WTC11 (cell line): Measurements from ENCODE around the gene EMX2. TPM values are rescaled to one million over a fixed set of nuclear protein-coding genes. Genes with fewer than 3 reads are reported as not detected.

Experiments
- ATAC-seq: fragments of 200-7000 bp; cut with Tn5 transposase; 2 replicates; pipeline ENCODE4 v1.10.0; 2021; ENCODE audit warnings: mild to moderate bottlenecking, moderate library complexity
- CTCF ChIA-PET: fragments of 300-600 bp; sonication (Branson Sonifier 250); formaldehyde crosslinking; loops from one replicate; lab custom pipeline; 2021; ENCODE audit warnings: antibody characterized with exemption; lab: Charles Lee
- POLR2A ChIA-PET: fragments of 350-600 bp; sonication (Branson Sonifier 250); formaldehyde crosslinking; loops from one replicate; lab custom pipeline; 2021; ENCODE audit warnings: antibody characterized with exemption; lab: Charles Lee
- DNase-seq: peaks from one replicate; pipeline ENCODE4 v3.0.0; 2021; ENCODE audit warnings: low spot score
- H3K27ac Mint-ChIP-seq: 2 replicates; pipeline ENCODE4 v1.8.0; 2021; ENCODE audit warnings: mixed read lengths
- H3K27me3 Mint-ChIP-seq: 2 replicates; pipeline ENCODE4 v1.8.0; 2021; ENCODE audit warnings: low read depth, mild to moderate bottlenecking, moderate library complexity, mixed read lengths
- H3K36me3 Mint-ChIP-seq: 2 replicates; pipeline ENCODE4 v1.8.0; 2021; ENCODE audit warnings: mixed read lengths
- H3K4me1 Mint-ChIP-seq: 2 replicates; pipeline ENCODE4 v1.8.0; 2022; ENCODE audit warnings: mixed read lengths
- H3K4me3 Mint-ChIP-seq: 2 replicates; pipeline ENCODE4 v1.8.0; 2021; ENCODE audit warnings: mild to moderate bottlenecking, moderate library complexity, mixed read lengths
- H3K9me3 Mint-ChIP-seq: 2 replicates; pipeline ENCODE4 v1.8.0; 2021; ENCODE audit warnings: mixed read lengths
- AFF4 ChIP-seq: sonication (generic); formaldehyde crosslinking; IDR thresholded peaks from 2 replicates; pipeline ENCODE4 v1.8.1; 2023; ENCODE audit warnings: mild to moderate bottlenecking, missing genetic modification reagents, borderline replicate concordance
- CBFB ChIP-seq: sonication (generic); formaldehyde crosslinking; IDR thresholded peaks from 2 replicates; pipeline ENCODE4 v1.8.1; 2022; ENCODE audit warnings: mild to moderate bottlenecking, low read depth, missing genetic modification reagents
- CDX4 ChIP-seq: fragments of 250-450 bp; sonication (Bioruptor Pico); IDR thresholded peaks from 2 replicates; pipeline ENCODE4 v1.9.0; 2021; ENCODE audit warnings: moderate library complexity, mild to moderate bottlenecking, inconsistent platforms, borderline replicate concordance
- ERG ChIP-seq: fragments of 250-450 bp; sonication (Bioruptor Pico); IDR thresholded peaks from 2 replicates; pipeline ENCODE4 v1.8.0; 2021; ENCODE audit warnings: mild to moderate bottlenecking
- ETV6 ChIP-seq: sonication (generic); formaldehyde crosslinking; IDR thresholded peaks from 2 replicates; pipeline ENCODE4 v1.8.1; 2022; ENCODE audit warnings: mild to moderate bottlenecking, missing genetic modification reagents
- IRF2 ChIP-seq: sonication (generic); formaldehyde crosslinking; IDR thresholded peaks from 2 replicates; pipeline ENCODE4 v1.8.0; 2022; ENCODE audit warnings: low read depth, missing genetic modification reagents, borderline replicate concordance
- MXD4 ChIP-seq: fragments of 250-450 bp; sonication (Bioruptor Pico); IDR thresholded peaks from 2 replicates; pipeline ENCODE4 v1.8.0; 2021; ENCODE audit warnings: mild to moderate bottlenecking, moderate library complexity, borderline replicate concordance
- NFYB ChIP-seq: sonication (generic); formaldehyde crosslinking; conservative IDR thresholded peaks from 2 replicates; pipeline ENCODE4 v1.8.0; 2022; ENCODE audit warnings: low read depth, missing genetic modification reagents
- OVOL2 ChIP-seq: fragments of 250-450 bp; sonication (Bioruptor Pico); IDR thresholded peaks from 2 replicates; pipeline ENCODE4 v1.9.0; 2021; ENCODE audit warnings: mild to moderate bottlenecking, borderline replicate concordance
- PRDM15 ChIP-seq: sonication (generic); formaldehyde crosslinking; IDR thresholded peaks from 2 replicates; pipeline ENCODE4 v1.8.0; 2022; ENCODE audit warnings: missing genetic modification reagents
- SOX15 ChIP-seq: fragments of 250-450 bp; sonication (Bioruptor Pico); IDR thresholded peaks from 2 replicates; pipeline ENCODE4 v1.9.0; 2021; ENCODE audit warnings: mild to moderate bottlenecking
- TCF7 ChIP-seq: sonication (generic); formaldehyde crosslinking; IDR thresholded peaks from 2 replicates; pipeline ENCODE4 v1.8.0; 2022; ENCODE audit warnings: mild to moderate bottlenecking, low read depth, missing genetic modification reagents, moderate library complexity
- ZNF317 ChIP-seq: sonication (generic); formaldehyde crosslinking; IDR thresholded peaks from 2 replicates; pipeline ENCODE4 v1.8.1; 2023; ENCODE audit warnings: low read depth, mild to moderate bottlenecking, moderate library complexity, missing genetic modification reagents, borderline replicate concordance
- ZNF416 ChIP-seq: fragments of 250-450 bp; sonication (Bioruptor Pico); IDR thresholded peaks from 2 replicates; pipeline ENCODE4 v1.9.0; 2021; ENCODE audit warnings: mild to moderate bottlenecking, inconsistent platforms
- total RNA-seq: library from RNA; stranded (reverse); gene quantifications from 3 replicates; pipeline ENCODE4 v1.2.3, GENCODE V29; 2021
- TF ChIP-seq, protein P1 (sequence below): sonication (generic); formaldehyde crosslinking; IDR thresholded peaks from 2 replicates; pipeline ENCODE4 v1.8.0; 2023; ENCODE audit warnings: missing genetic modification reagents
- TF ChIP-seq, protein P2 (sequence below): fragments of 250-450 bp; sonication (Bioruptor Pico); conservative IDR thresholded peaks from 2 replicates; pipeline ENCODE4 v1.9.0; 2021; ENCODE audit warnings: mild to moderate bottlenecking

The EMX2 gene
- total RNA-seq, 1 experiment from 2014 or later: not detected

DNA sequence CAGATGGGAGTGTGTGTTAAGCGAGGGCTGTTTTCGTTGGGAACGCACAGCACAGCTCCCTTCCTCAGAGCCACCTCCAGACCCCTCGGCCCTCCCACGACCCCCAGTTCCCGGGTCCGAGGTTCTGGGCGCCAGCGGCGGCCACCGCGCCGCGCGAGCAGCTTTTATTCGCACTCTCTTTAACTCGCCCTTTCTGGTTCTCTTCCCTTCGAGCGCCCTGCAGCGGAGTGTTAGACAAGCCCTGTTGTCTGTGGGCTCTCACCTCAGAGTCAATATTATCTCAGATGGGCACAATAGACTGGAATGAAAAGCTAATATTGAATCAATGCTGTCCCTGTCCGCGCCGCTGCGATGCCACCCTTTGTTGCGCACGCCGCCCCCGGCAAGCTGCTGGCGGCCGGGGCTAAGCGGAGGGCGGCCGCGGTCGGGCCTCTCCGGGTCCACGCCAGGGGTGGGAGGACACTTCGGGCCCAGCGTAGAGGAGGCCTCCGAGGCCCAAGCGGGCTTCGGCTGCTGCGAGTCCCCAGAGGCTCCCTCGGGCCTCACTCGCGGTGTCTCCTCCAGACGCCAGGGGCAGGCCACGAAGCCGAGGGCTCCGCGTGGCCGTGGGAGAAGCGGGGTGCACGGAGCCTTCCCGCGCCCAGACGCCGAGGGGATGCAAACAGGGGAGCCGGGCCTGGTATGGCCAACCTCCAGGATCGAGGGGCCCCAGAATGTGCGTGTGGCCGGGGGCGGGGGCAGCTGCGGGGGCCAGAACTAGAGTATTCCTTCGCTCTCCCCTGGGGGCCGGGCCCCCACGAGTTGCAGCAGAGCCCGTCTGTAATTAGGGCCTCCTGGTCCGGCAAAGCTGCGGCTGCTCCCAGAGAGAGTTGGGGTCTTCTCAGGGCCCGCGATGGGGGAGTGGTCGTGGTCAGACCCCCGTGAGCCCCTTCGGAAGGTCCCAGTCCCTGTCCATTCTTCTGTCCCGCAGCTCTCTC is 7.9 kb upstream of the EMX2 start:
- Mint-ChIP-seq H3K36me3 (no peaks in the 10 kb centered on the region), H3K4me3 (peak overlapping the region; percentile 34; the same call in 1 of the 2 replicates), H3K4me1 (peaks cover 19% of the 10 kb centered on the region), H3K9me3 (no peaks in the 10 kb centered on the region), H3K27ac (no peak overlapping the region), H3K27me3 (peaks cover 100% of the 10 kb centered on the region)
- CTCF ChIA-PET: interaction anchor here (0.6 to 3.8 kb wide), 6 partner anchors 11 to 318 kb away, joined by 3 to 22 read pairs (median 6); no protein-coding TSS in a partner anchor
- ATAC-seq (no peak; the same call in 1 of the 2 replicates), DNase-seq (peak; percentile 27)
- POLR2A ChIA-PET: interaction anchor here (1.1 kb wide), 1 partner anchor 18 kb away, joined by 3 read pairs; no protein-coding TSS in a partner anchor
- TF ChIP-seq NFYB (CRISPR knock-in tag): no peak
- no peak for TF ChIP-seq ZNF317 (CRISPR knock-in tag)
- no peak for TF ChIP-seq MXD4 (CRISPR knock-in tag)
- TF ChIP-seq CDX4 (CRISPR knock-in tag): no peak
- no peak for TF ChIP-seq CBFB (CRISPR knock-in tag)
- TF ChIP-seq, protein P1, sequence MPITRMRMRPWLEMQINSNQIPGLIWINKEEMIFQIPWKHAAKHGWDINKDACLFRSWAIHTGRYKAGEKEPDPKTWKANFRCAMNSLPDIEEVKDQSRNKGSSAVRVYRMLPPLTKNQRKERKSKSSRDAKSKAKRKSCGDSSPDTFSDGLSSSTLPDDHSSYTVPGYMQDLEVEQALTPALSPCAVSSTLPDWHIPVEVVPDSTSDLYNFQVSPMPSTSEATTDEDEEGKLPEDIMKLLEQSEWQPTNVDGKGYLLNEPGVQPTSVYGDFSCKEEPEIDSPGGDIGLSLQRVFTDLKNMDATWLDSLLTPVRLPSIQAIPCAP: no peak
- no peak for TF ChIP-seq SOX15
- TF ChIP-seq, protein P2, sequence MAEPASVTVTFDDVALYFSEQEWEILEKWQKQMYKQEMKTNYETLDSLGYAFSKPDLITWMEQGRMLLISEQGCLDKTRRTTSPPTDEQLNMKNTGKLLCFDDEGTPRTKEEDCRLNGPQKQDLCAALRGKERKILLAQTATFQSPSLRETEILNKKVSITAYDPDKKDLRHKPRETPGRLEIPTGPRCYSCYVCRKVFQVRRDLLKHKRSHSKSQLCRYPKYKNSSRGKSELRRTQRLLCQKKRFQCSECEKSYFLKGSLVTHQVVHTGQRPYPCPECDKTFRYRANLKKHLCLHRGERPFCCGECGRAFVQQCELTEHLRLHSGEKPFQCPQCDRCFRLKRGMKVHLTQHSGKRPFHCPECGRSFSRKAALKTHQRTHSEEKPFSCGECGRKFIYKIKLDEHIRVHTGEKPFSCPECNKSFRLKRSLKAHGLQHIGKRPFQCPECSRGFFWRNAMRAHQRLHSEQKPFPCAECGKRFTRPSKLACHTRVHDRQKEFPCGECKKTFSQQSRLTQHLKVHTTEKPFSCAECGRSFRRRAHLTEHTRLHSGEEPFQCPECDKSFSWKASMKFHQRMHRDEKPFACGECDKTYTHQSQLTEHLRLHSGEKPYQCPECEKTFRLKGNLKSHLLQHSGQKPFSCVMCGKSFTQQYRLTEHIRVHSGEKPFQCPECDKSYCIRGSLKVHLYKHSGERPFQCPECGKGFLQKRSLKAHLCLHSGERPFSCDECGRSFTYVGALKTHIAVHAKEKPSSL (CRISPR knock-in tag): no peak
- TF ChIP-seq AFF4: no peak
- TF ChIP-seq PRDM15 (CRISPR knock-in tag): no peak
- no peak for TF ChIP-seq ETV6
- TF ChIP-seq IRF2: no peak
- no peak for TF ChIP-seq OVOL2 (CRISPR knock-in tag)
- no peak for TF ChIP-seq ERG (CRISPR knock-in tag)
- no peak for TF ChIP-seq ZNF416 (CRISPR knock-in tag)
- no peak for TF ChIP-seq TCF7 (CRISPR knock-in tag)
